ENCODE results near the gene TRAP1. TPM values are rescaled to one million over a fixed set of nuclear protein-coding genes. Genes with fewer than 3 reads are reported as not detected.

Gene TRAP1
- total RNA-seq, 2 donors from 2014 or later, result 33.2 to 51.1 TPM

- H3K4me1 ChIP-seq (ENCODE audit: control insufficient read depth in 1 of 2, low read depth in 2 of 2), result no peaks in the 10 kb centered on the region
- H3K27ac ChIP-seq, result no peak overlapping the region
- ATAC-seq (ENCODE audit: insufficient number of reproducible peaks, low FRiP score, low read depth), result no peak
- no peak for DNase-seq (ENCODE audit: low spot score)
- no peaks in the 10 kb centered on the region for H3K9me3 ChIP-seq
- H3K27me3 ChIP-seq (replicated peaks; ENCODE audit: insufficient read depth), result no peaks in the 10 kb centered on the region
- TF ChIP-seq CTCF (IDR thresholded peaks at IDR 0.05), result no peak
- peaks cover 52% of the 10 kb centered on the region for H3K36me3 ChIP-seq
- no peak overlapping the region for H3K4me3 ChIP-seq
These were observed 39.3 kb downstream of the TRAP1 start for GRCh38 chr16:3677994-3678393.

GRCh38 chr16:3675601-3676130 lies 41.7 kb downstream of the TRAP1 start:
- H3K27me3 ChIP-seq (replicated peaks; ENCODE audit: insufficient read depth), result no peaks in the 10 kb centered on the region
- TF ChIP-seq CTCF (IDR thresholded peaks at IDR 0.05), result no peak
- no peak for ATAC-seq (ENCODE audit: insufficient number of reproducible peaks, low FRiP score, low read depth)
- H3K9me3 ChIP-seq, result no peaks in the 10 kb centered on the region
- H3K4me1 ChIP-seq (ENCODE audit: control insufficient read depth in 1 of 2, low read depth in 2 of 2), result no peaks in the 10 kb centered on the region
- no peak overlapping the region for H3K4me3 ChIP-seq
- H3K27ac ChIP-seq, result no peak overlapping the region
- peaks cover 49% of the 10 kb centered on the region for H3K36me3 ChIP-seq
- DNase-seq (ENCODE audit: low spot score), result no peak

- ATAC-seq (ENCODE audit: insufficient number of reproducible peaks, low FRiP score, low read depth), result no peak
These were observed 42.6 kb downstream of the TRAP1 start for GRCh38 chr16:3674513-3675295.

GRCh38 chr16:3673676-3674377 lies 43.5 kb downstream of the TRAP1 start:
- no peak for DNase-seq (ENCODE audit: low spot score)
- no peaks in the 10 kb centered on the region for H3K27me3 ChIP-seq (replicated peaks; ENCODE audit: insufficient read depth)
- H3K9me3 ChIP-seq, result no peaks in the 10 kb centered on the region
- H3K4me3 ChIP-seq, result no peak overlapping the region
- TF ChIP-seq CTCF (IDR thresholded peaks at IDR 0.05), result no peak
- no peaks in the 10 kb centered on the region for H3K4me1 ChIP-seq (ENCODE audit: control insufficient read depth in 1 of 2, low read depth in 2 of 2)
- no peak overlapping the region for H3K27ac ChIP-seq
- H3K36me3 ChIP-seq, result peaks cover 43% of the 10 kb centered on the region
- ATAC-seq (ENCODE audit: insufficient number of reproducible peaks, low FRiP score, low read depth), result no peak

More at GRCh38 chr16:3674513-3675295, 42.6 kb downstream of the TRAP1 start:
- Histone ChIP-seq H3K36me3 (peaks cover 50% of the 10 kb centered on the region), H3K9me3 (no peaks in the 10 kb centered on the region), H3K27ac (no peak overlapping the region), H3K27me3 (replicated peaks; ENCODE audit: insufficient read depth) (no peaks in the 10 kb centered on the region), H3K4me3 (no peak overlapping the region), H3K4me1 (ENCODE audit: control insufficient read depth in 1 of 2, low read depth in 2 of 2) (no peaks in the 10 kb centered on the region)
- no peak for DNase-seq (ENCODE audit: low spot score)
- TF ChIP-seq CTCF (IDR thresholded peaks at IDR 0.05), result no peak

GRCh38 chr16:3673201-3673600 lies 44.1 kb downstream of the TRAP1 start:
- Histone ChIP-seq H3K4me1 (ENCODE audit: control insufficient read depth in 1 of 2, low read depth in 2 of 2) (no peaks in the 10 kb centered on the region), H3K27me3 (replicated peaks; ENCODE audit: insufficient read depth) (no peaks in the 10 kb centered on the region), H3K9me3 (no peaks in the 10 kb centered on the region), H3K4me3 (no peak overlapping the region), H3K36me3 (peaks cover 37% of the 10 kb centered on the region), H3K27ac (no peak overlapping the region)
- ATAC-seq (ENCODE audit: insufficient number of reproducible peaks, low FRiP score, low read depth) (no peak), DNase-seq (ENCODE audit: low spot score) (no peak)
- no peak for TF ChIP-seq CTCF (IDR thresholded peaks at IDR 0.05)
